GM19035 (cell line): ENCODE measurements around the gene ADCY9.
"Not testable (repeated sequence)": the region's sequence is repeated elsewhere in the genome, so short reads cannot be mapped to it uniquely, and the experiment has no call there.

Experiments used
- ATAC-seq: cut with Tn5 transposase; IDR thresholded peaks from one replicate; pipeline ENCODE4 v1.9.1; 2021; ENCODE audit not compliant: unreplicated experiment

The ADCY9 gene

GRCh38 chr16:3934491-3935181 is 181.6 kb downstream of the ADCY9 start:
- no peak for ATAC-seq

GRCh38 chr16:3927147-3927546 is 189.1 kb downstream of the ADCY9 start:
- not testable (repeated sequence) for ATAC-seq

GRCh38 chr16:3924763-3925162 is 191.5 kb downstream of the ADCY9 start:
- ATAC-seq = no peak

- no peak for ATAC-seq
Observed at GRCh38 chr16:3922241-3922640, 194.0 kb downstream of the ADCY9 start.

GRCh38 chr16:3920206-3920605 is 196.0 kb downstream of the ADCY9 start:
- no peak for ATAC-seq

GRCh38 chr16:3919413-3919812 is 196.8 kb downstream of the ADCY9 start:
- ATAC-seq = no peak

GRCh38 chr16:3915426-3916260 is 200.6 kb downstream of the ADCY9 start:
- no peak for ATAC-seq

- ATAC-seq = no peak
Observed at GRCh38 chr16:3912897-3913296, 203.3 kb downstream of the ADCY9 start.
